ENCODE results near the gene RAB11FIP4. TPM values are rescaled to one million over a fixed set of nuclear protein-coding genes. Genes with fewer than 3 reads are reported as not detected.

Gene RAB11FIP4
- total and polyA plus RNA-seq, 2 of the 13 experiments (the other 11 are each of a cell fraction or from before 2014, with no cell fraction given) = 28.0 to 89.3 TPM

DNA sequence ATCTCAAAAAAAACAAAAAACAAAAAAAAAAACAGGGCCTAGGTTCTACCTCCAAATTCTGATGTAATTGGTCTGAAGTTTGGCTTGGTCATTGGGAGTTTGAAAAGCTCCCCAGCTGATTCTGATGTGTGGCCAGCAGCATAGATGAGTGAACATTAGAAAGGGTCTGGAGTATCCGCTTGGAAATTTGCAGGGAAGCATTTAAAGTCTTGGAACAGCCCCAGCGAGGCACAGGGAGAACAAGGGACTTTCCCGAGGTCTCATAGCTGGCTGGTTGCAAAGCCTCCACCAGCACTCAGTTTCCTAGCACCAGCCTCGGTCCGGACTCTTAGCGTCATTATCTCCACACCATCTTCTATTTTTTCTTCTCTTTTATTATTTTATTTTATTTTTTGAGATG lies 70.8 kb downstream of the RAB11FIP4 start:
- ATAC-seq = no peak
- Histone ChIP-seq H3K4me2 (ENCODE audit: low read depth, low read length) (no peak overlapping the region), H3K4me1 (ENCODE audit: insufficient read depth, low read length) (peaks cover 74% of the 10 kb centered on the region), H3K36me3 (replicated peaks in 1 of 2; ENCODE audit: control insufficient read depth in 1 of 2, insufficient read depth in 2 of 2, low read length in 2 of 2) (no peaks in the 10 kb centered on the region), H3K27me3 (ENCODE audit: control insufficient read depth in 1 of 2, insufficient read depth in 2 of 2, low read length in 2 of 2) (no peaks in the 10 kb centered on the region), H2AFZ (ENCODE audit: low read length) (no peak overlapping the region), H3K79me2 (ENCODE audit: insufficient read depth, low read length) (no peaks in the 10 kb centered on the region), H4K20me1 (ENCODE audit: insufficient read depth, low read length) (no peaks in the 10 kb centered on the region), H3K9ac (ENCODE audit: insufficient read depth, low read depth, low read length) (no peak overlapping the region), H3K27ac (ENCODE audit: extremely low read length, insufficient read depth, low read length) (no peak overlapping the region), H3K9me3 (ENCODE audit: low read length) (no peaks in the 10 kb centered on the region), H3K4me3 (replicated peaks in 1 of 3; ENCODE audit: insufficient read depth in 1 of 3, low read depth in 2 of 3, low read length in 3 of 3) (no peak overlapping the region)
- in situ Hi-C loops (cut with HindIII; ENCODE audit: extremely low pct_ligation_motif_present, low pct_unique_long_range_greater_than_20kb) = no loop called here
- no TSS peak for BruUV-seq (replicated peaks)
- DNase-seq (ENCODE audit: low spot score) = no peak
- intact Hi-C loops (cut with micrococcal nuclease; ENCODE audit: unreplicated experiment) = no loop called here
- WGBS (ENCODE audit: low lambda C conversion rate) = 88% methylated on average over 6 of the region's 6 CpGs
- FAIRE-seq = no peak
- CTCF ChIA-PET (ENCODE audit: low intra/inter-chr PET ratio, low total read pairs) = no interaction called here
- POLR2A ChIA-PET = interaction anchor here (1.4 kb wide), 1 partner anchor 25 kb away, joined by 5 read pairs; no protein-coding TSS in a partner anchor
- TF ChIP-seq RFX1 (IDR thresholded peaks at IDR 0.05) (no peak), SIN3A (IDR thresholded peaks at IDR 0.05; ENCODE audit: borderline replicate concordance, low read depth, low read length) (no peak), ZNF792 (CRISPR knock-in tag; IDR thresholded peaks at IDR 0.05) (no peak), MAF1 (CRISPR knock-in tag; IDR thresholded peaks at IDR 0.05; ENCODE audit: borderline replicate concordance) (no peak), ZFYVE20 (CRISPR knock-in tag; IDR thresholded peaks at IDR 0.05; ENCODE audit: borderline replicate concordance, low read depth) (no peak), HNF4G (IDR thresholded peaks at IDR 0.05; ENCODE audit: borderline replicate concordance, low read depth, low read length) (no peak), HNF4G (CRISPR knock-in tag; IDR thresholded peaks at IDR 0.05; ENCODE audit: borderline replicate concordance, low read depth) (no peak), ZNF253 (CRISPR knock-in tag; IDR thresholded peaks at IDR 0.05; ENCODE audit: borderline replicate concordance) (no peak), MTF1 (CRISPR knock-in tag; IDR thresholded peaks at IDR 0.05) (no peak), ETV5 (CRISPR knock-in tag; IDR thresholded peaks at IDR 0.05; ENCODE audit: borderline replicate concordance) (no peak), NFYB (CRISPR knock-in tag; IDR thresholded peaks at IDR 0.05) (no peak), JUNB (CRISPR knock-in tag; IDR thresholded peaks at IDR 0.05; ENCODE audit: borderline replicate concordance) (no peak), KLF16 (CRISPR knock-in tag; IDR thresholded peaks at IDR 0.05) (no peak), MIER3 (CRISPR knock-in tag; IDR thresholded peaks at IDR 0.05; ENCODE audit: borderline replicate concordance) (no peak), ZNF546 (CRISPR knock-in tag; conservative IDR thresholded peaks at IDR 0.05) (no peak)
- TF ChIP-seq, protein P1, sequence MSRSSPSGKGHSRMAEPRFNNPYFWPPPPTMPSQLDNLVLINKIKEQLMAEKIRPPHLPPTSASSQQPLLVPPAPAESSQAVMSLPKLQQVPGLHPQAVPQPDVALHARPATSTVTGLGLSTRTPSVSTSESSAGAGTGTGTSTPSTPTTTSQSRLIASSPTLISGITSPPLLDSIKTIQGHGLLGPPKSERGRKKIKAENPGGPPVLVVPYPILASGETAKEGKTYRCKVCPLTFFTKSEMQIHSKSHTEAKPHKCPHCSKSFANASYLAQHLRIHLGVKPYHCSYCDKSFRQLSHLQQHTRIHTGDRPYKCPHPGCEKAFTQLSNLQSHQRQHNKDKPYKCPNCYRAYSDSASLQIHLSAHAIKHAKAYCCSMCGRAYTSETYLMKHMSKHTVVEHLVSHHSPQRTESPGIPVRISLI (CRISPR knock-in tag; IDR thresholded peaks at IDR 0.05; ENCODE audit: borderline replicate concordance) = no peak
- TF ChIP-seq, protein P2, sequence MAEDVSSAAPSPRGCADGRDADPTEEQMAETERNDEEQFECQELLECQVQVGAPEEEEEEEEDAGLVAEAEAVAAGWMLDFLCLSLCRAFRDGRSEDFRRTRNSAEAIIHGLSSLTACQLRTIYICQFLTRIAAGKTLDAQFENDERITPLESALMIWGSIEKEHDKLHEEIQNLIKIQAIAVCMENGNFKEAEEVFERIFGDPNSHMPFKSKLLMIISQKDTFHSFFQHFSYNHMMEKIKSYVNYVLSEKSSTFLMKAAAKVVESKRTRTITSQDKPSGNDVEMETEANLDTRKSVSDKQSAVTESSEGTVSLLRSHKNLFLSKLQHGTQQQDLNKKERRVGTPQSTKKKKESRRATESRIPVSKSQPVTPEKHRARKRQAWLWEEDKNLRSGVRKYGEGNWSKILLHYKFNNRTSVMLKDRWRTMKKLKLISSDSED (CRISPR knock-in tag; IDR thresholded peaks at IDR 0.05) = no peak
- TF ChIP-seq, protein P3, sequence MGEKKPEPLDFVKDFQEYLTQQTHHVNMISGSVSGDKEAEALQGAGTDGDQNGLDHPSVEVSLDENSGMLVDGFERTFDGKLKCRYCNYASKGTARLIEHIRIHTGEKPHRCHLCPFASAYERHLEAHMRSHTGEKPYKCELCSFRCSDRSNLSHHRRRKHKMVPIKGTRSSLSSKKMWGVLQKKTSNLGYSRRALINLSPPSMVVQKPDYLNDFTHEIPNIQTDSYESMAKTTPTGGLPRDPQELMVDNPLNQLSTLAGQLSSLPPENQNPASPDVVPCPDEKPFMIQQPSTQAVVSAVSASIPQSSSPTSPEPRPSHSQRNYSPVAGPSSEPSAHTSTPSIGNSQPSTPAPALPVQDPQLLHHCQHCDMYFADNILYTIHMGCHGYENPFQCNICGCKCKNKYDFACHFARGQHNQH (CRISPR knock-in tag; IDR thresholded peaks at IDR 0.05) = no peak

Measured in HepG2 (cell line).